Neural progenitor cell (in vitro differentiated cells): ENCODE data around the gene ZBTB42. TPM values are rescaled to one million over a fixed set of nuclear protein-coding genes. Genes with fewer than 3 reads are reported as not detected.

Experiments
- DNase-seq: peaks from one replicate; pipeline ENCODE4 v3.0.0-alpha.2; 2016; ENCODE audit warnings: low spot score
- H2AFZ ChIP-seq: fragments of 200-600 bp; sonication (generic); replicated peaks from 2 replicates; pipeline ENCODE4 v1.6.1; 2016; ENCODE audit warnings: antibody characterized with exemption
- H3F3A ChIP-seq: fragments of 200-600 bp; sonication (generic); 2 replicates; pipeline ENCODE4 v1.6.1; 2016; ENCODE audit warnings: antibody characterized with exemption, low read depth
- H3K27ac ChIP-seq: fragments of 200-600 bp; sonication (generic); 2 replicates; pipeline ENCODE4 v1.5.1; 2016; ENCODE audit warnings: mild to moderate bottlenecking
- H3K27me3 ChIP-seq: fragments of 200-600 bp; sonication (generic); 2 replicates; pipeline ENCODE4 v1.6.1; 2016; ENCODE audit warnings: mild to moderate bottlenecking, moderate library complexity
- H3K36me3 ChIP-seq: fragments of 200-600 bp; sonication (generic); 2 replicates; pipeline ENCODE4 v1.5.1; 2016
- H3K4me1 ChIP-seq: fragments of 200-600 bp; sonication (generic); 2 replicates; pipeline ENCODE4 v1.6.1; 2016; ENCODE audit warnings: mixed run types
- H3K4me2 ChIP-seq: fragments of 200-600 bp; sonication (generic); 2 replicates; pipeline ENCODE4 v1.6.1; 2016
- H3K4me3 ChIP-seq: fragments of 200-600 bp; sonication (generic); 2 replicates; pipeline ENCODE4 v1.5.1; 2016
- H3K79me2 ChIP-seq: fragments of 200-600 bp; sonication (generic); 2 replicates; pipeline ENCODE4 v1.6.1; 2016; ENCODE audit warnings: low read depth
- H3K9ac ChIP-seq: fragments of 200-600 bp; sonication (generic); 2 replicates; pipeline ENCODE4 v1.6.1; 2016
- H3K9me3 ChIP-seq: fragments of 200-600 bp; sonication (generic); 2 replicates; pipeline ENCODE4 v1.5.1; 2016; ENCODE audit warnings: low read depth
- H4K20me1 ChIP-seq: fragments of 200-600 bp; sonication (generic); 2 replicates; pipeline ENCODE4 v1.6.1; 2016; ENCODE audit warnings: low read depth
- H3K27ac Mint-ChIP-seq: 3 replicates; pipeline ENCODE4 v1.8.0; 2021; ENCODE audit warnings: mixed read lengths
- H3K27me3 Mint-ChIP-seq: 2 replicates; pipeline ENCODE4 v1.8.0; 2022; ENCODE audit warnings: low read depth, mild to moderate bottlenecking, inconsistent platforms, moderate library complexity, mixed read lengths; ENCODE audit not compliant: insufficient read depth
- H3K36me3 Mint-ChIP-seq: 3 replicates; pipeline ENCODE4 v1.8.0; 2021; ENCODE audit warnings: mixed read lengths
- H3K4me1 Mint-ChIP-seq: 3 replicates; pipeline ENCODE4 v1.8.0; 2021; ENCODE audit warnings: mixed read lengths
- H3K4me3 Mint-ChIP-seq: 3 replicates; pipeline ENCODE4 v1.8.0; 2021; ENCODE audit warnings: mild to moderate bottlenecking, moderate library complexity, mixed read lengths
- H3K9me3 Mint-ChIP-seq: 3 replicates; pipeline ENCODE4 v1.8.0; 2020; ENCODE audit warnings: mixed read lengths
- EZH2 ChIP-seq: fragments of 200-600 bp; sonication (generic); IDR thresholded peaks from 2 replicates; pipeline ENCODE4 v1.6.1; 2017; ENCODE audit warnings: antibody characterized with exemption, mild to moderate bottlenecking, moderate library complexity
- EZH2phosphoT487 ChIP-seq: fragments of 200-600 bp; sonication (generic); IDR thresholded peaks from 2 replicates; pipeline ENCODE4 v1.6.1; 2017; ENCODE audit warnings: antibody characterized with exemption
- total RNA-seq: library from RNA; depleted of rRNA; stranded (reverse); fragments of >200 nt; gene quantifications from 2 replicates; pipeline ENCODE4 v1.2.3, GENCODE V29; 2015; ENCODE audit warnings: low replicate concordance
- TF ChIP-seq, protein P1 (sequence below): fragments of 200-600 bp; sonication (generic); IDR thresholded peaks from 2 replicates; pipeline ENCODE4 v1.5.1; 2017; ENCODE audit warnings: antibody characterized with exemption, mild to moderate bottlenecking

The ZBTB42 gene
- total RNA-seq, 1 donor from 2014 or later: 0.41 TPM

DNA sequence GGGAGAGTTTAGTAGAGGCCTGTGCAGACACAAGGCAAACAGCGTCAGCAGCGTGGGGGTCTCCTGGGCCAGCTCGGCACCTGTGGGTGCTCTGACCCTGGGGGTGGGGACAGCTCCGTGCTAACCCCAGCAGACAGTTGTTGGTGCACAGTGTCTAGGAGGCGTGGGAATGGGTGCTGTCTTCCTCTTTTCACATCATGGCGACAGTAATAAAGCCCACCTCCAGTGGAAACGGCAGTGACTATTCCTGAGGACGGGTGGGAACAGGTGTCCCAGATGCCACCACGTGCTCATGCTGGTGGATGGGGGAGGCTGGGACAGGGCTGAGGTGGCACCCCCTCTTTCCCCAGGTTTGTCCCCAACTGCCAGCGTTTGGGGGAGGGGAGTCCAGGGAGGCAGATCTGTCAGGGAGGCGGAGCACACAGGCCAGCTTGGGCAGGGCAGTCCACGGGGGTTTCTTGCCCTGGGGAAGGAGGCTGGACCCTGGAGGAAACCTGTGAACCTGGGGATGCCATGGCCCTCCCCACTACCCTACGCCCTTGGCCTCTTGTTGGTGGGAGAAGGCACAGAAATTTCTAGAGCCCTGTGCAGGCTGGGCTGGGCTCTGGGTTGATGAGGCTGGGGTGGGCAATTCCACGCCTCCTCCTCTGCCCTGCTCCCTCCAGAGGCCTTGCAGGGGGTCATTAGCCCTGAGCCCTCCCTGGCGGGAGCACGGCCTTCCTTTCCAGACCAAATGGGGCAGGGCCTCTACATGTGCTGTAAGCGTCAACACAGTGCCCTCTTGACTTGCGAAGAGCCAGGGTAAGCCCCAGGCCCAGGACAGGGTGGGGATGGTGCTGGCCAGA is 3.8 kb downstream of the ZBTB42 start:
- Histone ChIP-seq H2AFZ (no peak overlapping the region), H3F3A (peaks cover 9% of the 10 kb centered on the region), H4K20me1 (peaks cover 13% of the 10 kb centered on the region), H3K9ac (no peak overlapping the region), H3K27me3 (peaks cover 41% of the 10 kb centered on the region), H3K27ac (no peak overlapping the region), H3K4me3 (no peak overlapping the region), H3K9me3 (no peaks in the 10 kb centered on the region), H3K79me2 (no peaks in the 10 kb centered on the region), H3K36me3 (no peaks in the 10 kb centered on the region), H3K4me2 (no peak overlapping the region), H3K4me1 (no peaks in the 10 kb centered on the region)
- Mint-ChIP-seq H3K9me3 (peaks cover 2% of the 10 kb centered on the region), H3K27me3 (peaks cover 25% of the 10 kb centered on the region), H3K27ac (no peak overlapping the region), H3K4me3 (no peak overlapping the region), H3K36me3 (no peaks in the 10 kb centered on the region), H3K4me1 (peaks cover 6% of the 10 kb centered on the region)
- no peak for DNase-seq
- TF ChIP-seq EZH2 (no peak), EZH2phosphoT487 (no peak)
- TF ChIP-seq, protein P1, sequence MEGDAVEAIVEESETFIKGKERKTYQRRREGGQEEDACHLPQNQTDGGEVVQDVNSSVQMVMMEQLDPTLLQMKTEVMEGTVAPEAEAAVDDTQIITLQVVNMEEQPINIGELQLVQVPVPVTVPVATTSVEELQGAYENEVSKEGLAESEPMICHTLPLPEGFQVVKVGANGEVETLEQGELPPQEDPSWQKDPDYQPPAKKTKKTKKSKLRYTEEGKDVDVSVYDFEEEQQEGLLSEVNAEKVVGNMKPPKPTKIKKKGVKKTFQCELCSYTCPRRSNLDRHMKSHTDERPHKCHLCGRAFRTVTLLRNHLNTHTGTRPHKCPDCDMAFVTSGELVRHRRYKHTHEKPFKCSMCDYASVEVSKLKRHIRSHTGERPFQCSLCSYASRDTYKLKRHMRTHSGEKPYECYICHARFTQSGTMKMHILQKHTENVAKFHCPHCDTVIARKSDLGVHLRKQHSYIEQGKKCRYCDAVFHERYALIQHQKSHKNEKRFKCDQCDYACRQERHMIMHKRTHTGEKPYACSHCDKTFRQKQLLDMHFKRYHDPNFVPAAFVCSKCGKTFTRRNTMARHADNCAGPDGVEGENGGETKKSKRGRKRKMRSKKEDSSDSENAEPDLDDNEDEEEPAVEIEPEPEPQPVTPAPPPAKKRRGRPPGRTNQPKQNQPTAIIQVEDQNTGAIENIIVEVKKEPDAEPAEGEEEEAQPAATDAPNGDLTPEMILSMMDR: no peak

DNA sequence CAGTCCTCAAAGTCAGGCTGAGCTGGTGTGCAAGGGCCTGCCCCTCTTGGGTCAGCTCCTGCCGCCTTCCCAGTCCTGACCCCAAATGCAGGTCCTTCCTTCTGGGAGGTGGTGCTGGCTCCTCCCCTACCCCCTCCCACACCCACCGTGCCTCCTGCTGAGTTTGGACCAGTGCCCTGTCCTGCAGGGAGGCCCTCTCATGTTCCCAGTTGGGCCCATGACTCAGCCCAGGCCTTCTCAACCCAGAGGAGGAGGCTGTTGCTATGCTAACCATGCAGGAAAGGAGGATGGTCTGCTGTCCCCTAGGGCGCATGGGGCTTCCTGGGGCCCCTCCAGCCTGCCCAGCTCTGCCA is 4.4 kb downstream of the ZBTB42 start:
- H3K9ac ChIP-seq: no peak overlapping the region
- no peaks in the 10 kb centered on the region for H3K9me3 Mint-ChIP-seq
- H3K9me3 ChIP-seq: no peaks in the 10 kb centered on the region
- no peak overlapping the region for H3K27ac Mint-ChIP-seq
- H4K20me1 ChIP-seq: peaks cover 9% of the 10 kb centered on the region
- no peak overlapping the region for H3K4me3 Mint-ChIP-seq
- DNase-seq: no peak
- H3K27me3 Mint-ChIP-seq: peaks cover 23% of the 10 kb centered on the region
- no peaks in the 10 kb centered on the region for H3K79me2 ChIP-seq
- H3K27ac ChIP-seq: no peak overlapping the region
- H3K4me2 ChIP-seq: no peak overlapping the region
- H3K27me3 ChIP-seq: peaks cover 35% of the 10 kb centered on the region
- H3K36me3 Mint-ChIP-seq: no peaks in the 10 kb centered on the region
- TF ChIP-seq EZH2phosphoT487: no peak
- H3F3A ChIP-seq: peaks cover 3% of the 10 kb centered on the region
- no peaks in the 10 kb centered on the region for H3K36me3 ChIP-seq
- H3K4me1 Mint-ChIP-seq: peaks cover 3% of the 10 kb centered on the region
- no peak overlapping the region for H2AFZ ChIP-seq
- no peak overlapping the region for H3K4me3 ChIP-seq
- H3K4me1 ChIP-seq: no peaks in the 10 kb centered on the region

DNA sequence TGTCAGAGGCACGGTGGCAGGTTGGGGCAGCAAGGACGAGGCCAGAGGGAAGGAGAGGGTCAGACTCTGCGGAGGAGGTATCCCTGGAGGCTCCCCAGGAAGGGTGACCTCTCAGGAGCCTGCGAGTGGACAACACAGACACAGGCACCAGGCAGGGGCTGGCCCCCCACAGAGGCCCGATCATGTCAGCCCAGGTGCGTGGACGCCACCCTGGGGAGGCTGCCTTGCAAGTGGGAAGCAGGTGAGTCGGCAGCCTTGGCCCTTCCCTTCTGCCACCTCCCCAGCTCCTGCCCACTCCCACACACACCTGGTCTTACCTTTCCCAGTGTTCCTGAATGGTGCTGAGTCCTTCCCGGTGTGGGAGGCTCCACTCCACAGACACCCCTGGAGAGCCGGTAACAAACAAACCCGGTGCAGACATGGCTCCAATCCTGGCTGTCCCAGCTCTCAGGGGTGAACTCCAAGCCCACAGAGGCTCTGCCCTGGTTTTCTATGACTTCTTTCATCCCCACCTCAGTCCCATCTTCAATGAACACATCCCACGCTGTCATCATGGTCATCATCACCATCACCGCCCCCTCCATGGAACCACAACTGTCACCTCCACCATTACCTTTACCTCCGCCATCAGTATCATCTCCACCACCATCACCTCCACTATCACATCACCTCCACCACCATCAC is 5.2 kb downstream of the ZBTB42 start:
- peaks cover 3% of the 10 kb centered on the region for H3K4me1 Mint-ChIP-seq
- H3K27me3 ChIP-seq: peaks cover 27% of the 10 kb centered on the region
- H3K9me3 Mint-ChIP-seq: no peaks in the 10 kb centered on the region

More for the DNA sequence above, 5.2 kb downstream of the ZBTB42 start:
- Histone ChIP-seq H2AFZ (no peak overlapping the region), H3K4me2 (no peak overlapping the region), H3K79me2 (no peaks in the 10 kb centered on the region), H3K9ac (no peak overlapping the region), H3K36me3 (no peaks in the 10 kb centered on the region), H4K20me1 (peaks cover 9% of the 10 kb centered on the region), H3K4me1 (no peaks in the 10 kb centered on the region), H3K4me3 (no peak overlapping the region), H3K9me3 (no peaks in the 10 kb centered on the region), H3F3A (peaks cover 3% of the 10 kb centered on the region), H3K27ac (no peak overlapping the region)
- peak overlapping the region; percentile 0 for H3K4me3 Mint-ChIP-seq
- no peak for TF ChIP-seq EZH2phosphoT487
- TF ChIP-seq, protein P1: no peak
- no peak for TF ChIP-seq EZH2
- H3K27ac Mint-ChIP-seq: no peak overlapping the region
- H3K27me3 Mint-ChIP-seq: peaks cover 22% of the 10 kb centered on the region
- H3K36me3 Mint-ChIP-seq: no peaks in the 10 kb centered on the region
- DNase-seq: no peak
